GM23248 (cell line): ENCODE data around the gene VIPR2. TPM values are rescaled to one million over a fixed set of nuclear protein-coding genes. Genes with fewer than 3 reads are reported as not detected.

Experiments
- DNase-seq: peaks from one replicate; pipeline ENCODE4 v3.0.0-alpha.2; 2015
- H2AFZ ChIP-seq: fragments of 200-600 bp; sonication (generic); 2 replicates; pipeline ENCODE4 v1.6.1; 2016; ENCODE audit warnings: antibody characterized with exemption
- H3F3A ChIP-seq: fragments of 200-600 bp; sonication (generic); 2 replicates; pipeline ENCODE4 v1.6.1; 2016; ENCODE audit warnings: mild to moderate bottlenecking, antibody characterized with exemption, mixed run types; ENCODE audit not compliant: insufficient read depth
- H3K27ac ChIP-seq: fragments of 200-600 bp; sonication (generic); 2 replicates; pipeline ENCODE4 v1.5.1; 2016; ENCODE audit warnings: mild to moderate bottlenecking
- H3K27me3 ChIP-seq: fragments of 200-600 bp; sonication (generic); replicated peaks from 2 replicates; pipeline ENCODE4 v1.6.1; 2016; ENCODE audit warnings: mild to moderate bottlenecking; ENCODE audit not compliant: insufficient read depth
- H3K36me3 ChIP-seq: fragments of 200-600 bp; sonication (generic); 2 replicates; pipeline ENCODE4 v1.6.1; 2016; ENCODE audit warnings: low read depth, mild to moderate bottlenecking
- H3K4me1 ChIP-seq: fragments of 200-600 bp; sonication (generic); 2 replicates; pipeline ENCODE4 v1.6.1; 2016; ENCODE audit warnings: mild to moderate bottlenecking; ENCODE audit not compliant: insufficient read depth
- H3K4me2 ChIP-seq: fragments of 200-600 bp; sonication (generic); one replicate; pipeline ENCODE4 v1.6.1; 2016; ENCODE audit warnings: mild to moderate bottlenecking; ENCODE audit not compliant: unreplicated experiment
- H3K4me3 ChIP-seq: fragments of 200-600 bp; sonication (generic); 2 replicates; pipeline ENCODE4 v1.5.1; 2016; ENCODE audit warnings: mild to moderate bottlenecking
- H3K79me2 ChIP-seq: fragments of 200-600 bp; sonication (generic); 2 replicates; pipeline ENCODE4 v1.6.1; 2016; ENCODE audit warnings: mild to moderate bottlenecking; ENCODE audit not compliant: insufficient read depth
- H3K9ac ChIP-seq: fragments of 200-600 bp; sonication (generic); 2 replicates; pipeline ENCODE4 v1.6.1; 2016; ENCODE audit warnings: mild to moderate bottlenecking
- H3K9me2 ChIP-seq: fragments of 200-600 bp; sonication (generic); 2 replicates; pipeline ENCODE4 v1.6.1; 2016; ENCODE audit warnings: mixed run types, mild to moderate bottlenecking, moderate library complexity; ENCODE audit not compliant: insufficient read depth
- H3K9me3 ChIP-seq: fragments of 200-600 bp; sonication (generic); one replicate; pipeline ENCODE4 v1.6.1; 2017; ENCODE audit warnings: low read depth
- H4K20me1 ChIP-seq: fragments of 200-600 bp; sonication (generic); 2 replicates; pipeline ENCODE4 v1.6.0; 2016; ENCODE audit not compliant: insufficient read depth
- EZH2 ChIP-seq: fragments of 200-600 bp; sonication (generic); IDR thresholded peaks from 2 replicates; pipeline ENCODE4 v1.6.1; 2018; ENCODE audit warnings: antibody characterized with exemption, mild to moderate bottlenecking; ENCODE audit not compliant: insufficient read depth, poor library complexity, severe bottlenecking
- EZH2phosphoT487 ChIP-seq: fragments of 200-600 bp; sonication (generic); IDR thresholded peaks from 2 replicates; pipeline ENCODE4 v1.6.1; 2018; ENCODE audit warnings: antibody characterized with exemption, moderate library complexity, mild to moderate bottlenecking, low read depth; ENCODE audit not compliant: insufficient read depth
- WGBS, 2 experiments: methylation state at CpG; one replicate each; pipeline ENCODE4 v1.1.6; 2015 to 2017; ENCODE audit warnings: low lambda C conversion rate in 2 of 2, low coverage in 1 of 2; ENCODE audit errors: missing lambda C conversion rate in 2 of 2; 5-methylcytosine and 5-hydroxymethylcytosine counted together
- in situ Hi-C: fragments of 300-500 bp; cut with MboI; formaldehyde crosslinking; loops from 2 replicates; pipeline ENCODE4 v1.15.0; 2020
- polyA plus RNA-seq: library from polyadenylated mRNA; unstranded; fragments of >200 nt; fragmentation: Nextera tagmentation; extraction: Ambion mirVana; gene quantifications from 2 replicates; pipeline ENCODE4 v1.2.1, GENCODE V29; 2016
- total RNA-seq: library from RNA; depleted of rRNA; stranded (reverse); fragments of >200 nt; shearing (Covaris generic); gene quantifications from 2 replicates; pipeline ENCODE4 v1.2.3, GENCODE V29; 2014

The VIPR2 gene
- total and polyA plus RNA-seq, 2 experiments from 2014 or later: not detected

DNA sequence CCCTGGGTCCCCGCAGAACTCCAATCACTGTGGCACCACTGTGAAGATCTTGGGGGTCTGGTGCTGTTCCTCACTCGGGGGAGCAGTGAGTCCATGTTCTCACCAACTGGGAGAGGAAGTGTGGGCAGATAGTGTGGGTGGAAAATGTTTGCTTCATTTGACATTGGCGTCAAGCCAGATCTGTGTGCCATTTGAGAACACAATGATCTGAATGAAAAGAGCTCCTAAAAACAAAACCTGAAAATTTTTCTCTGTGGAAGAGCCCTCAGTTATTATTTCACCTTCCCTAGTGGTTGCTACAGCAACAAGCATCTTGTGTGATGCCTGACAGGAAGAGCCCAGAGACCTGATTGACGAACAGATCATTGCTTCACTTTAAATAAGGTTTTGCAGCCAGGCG is 125.6 kb downstream of the VIPR2 start:
- 14 to 19% methylated on average over 5 of the region's 5 CpGs for WGBS, 2 experiments
- no peak for DNase-seq

DNA sequence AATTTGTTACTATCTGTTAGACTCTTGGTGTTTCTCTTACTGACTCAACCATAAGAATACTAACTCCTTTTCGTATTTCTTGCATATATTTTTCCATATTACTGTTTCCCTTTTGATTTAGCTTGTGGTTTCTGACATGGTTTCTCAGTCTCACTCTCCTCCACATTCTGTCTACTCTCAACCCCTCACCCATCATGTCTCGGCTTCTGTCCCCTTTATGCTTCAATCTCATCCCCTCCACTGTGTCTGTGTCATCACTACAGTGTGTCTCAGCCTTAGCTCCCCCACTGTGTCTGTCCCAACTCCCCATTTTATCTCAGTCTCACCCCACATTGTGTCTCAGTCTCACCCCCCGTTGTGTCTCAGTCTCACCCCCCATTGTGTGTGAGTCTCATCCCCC is 126.9 kb downstream of the VIPR2 start:
- Histone ChIP-seq H3K4me3 (no peak overlapping the region), H3K27me3 (no peaks in the 10 kb centered on the region), H3K79me2 (no peaks in the 10 kb centered on the region), H2AFZ (no peak overlapping the region), H3K9me3 (no peaks in the 10 kb centered on the region), H3K4me2 (no peak overlapping the region), H3F3A (no peaks in the 10 kb centered on the region), H4K20me1 (no peaks in the 10 kb centered on the region), H3K9ac (no peak overlapping the region), H3K27ac (no peak overlapping the region), H3K36me3 (no peaks in the 10 kb centered on the region), H3K9me2 (no peaks in the 10 kb centered on the region), H3K4me1 (peaks cover 3% of the 10 kb centered on the region; the same call in 1 of the 2 replicates)
- in situ Hi-C loops: no loop called here
- 41 to 44% methylated on average over 3 of the region's 3 CpGs for WGBS, 2 experiments
- DNase-seq: no peak
- TF ChIP-seq EZH2phosphoT487 (no peak), EZH2 (no peak)

More for the DNA sequence above, 125.6 kb downstream of the VIPR2 start:
- H4K20me1 ChIP-seq: no peaks in the 10 kb centered on the region
- H2AFZ ChIP-seq: no peak overlapping the region
- no peak overlapping the region for H3K4me2 ChIP-seq
- H3K79me2 ChIP-seq: no peaks in the 10 kb centered on the region
- TF ChIP-seq EZH2phosphoT487 (no peak), EZH2 (no peak)
- H3K4me3 ChIP-seq: no peak overlapping the region
- H3K27ac ChIP-seq: no peak overlapping the region
- H3K9me3 ChIP-seq: no peaks in the 10 kb centered on the region
- no peaks in the 10 kb centered on the region for H3F3A ChIP-seq
- no peaks in the 10 kb centered on the region for H3K36me3 ChIP-seq
- peaks cover 3% of the 10 kb centered on the region; the same call in 1 of the 2 replicates for H3K4me1 ChIP-seq
- no peaks in the 10 kb centered on the region for H3K9me2 ChIP-seq
- H3K27me3 ChIP-seq: no peaks in the 10 kb centered on the region
- no peak overlapping the region for H3K9ac ChIP-seq
- in situ Hi-C loops: no loop called here

DNA sequence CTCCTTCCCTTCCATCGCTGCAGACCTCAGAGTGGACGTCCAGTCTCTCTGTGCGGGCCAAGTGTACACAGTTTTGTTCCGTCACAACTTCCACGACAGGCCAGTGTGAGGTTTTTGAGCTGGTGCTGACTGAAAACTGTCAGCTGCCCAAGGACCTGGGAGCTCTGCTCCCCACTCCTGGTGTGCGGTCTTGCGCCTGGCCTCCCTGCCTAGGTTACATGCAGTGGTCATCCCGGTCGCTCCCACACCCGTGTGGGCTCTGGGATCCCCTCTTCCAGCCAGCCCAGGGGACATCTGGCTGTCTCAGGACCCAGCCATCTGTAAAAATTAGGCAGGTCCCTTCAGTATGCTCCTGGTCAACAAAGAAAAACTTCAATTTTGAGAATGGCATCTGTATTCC is 127.5 kb downstream of the VIPR2 start:
- Histone ChIP-seq H3K27ac (no peak overlapping the region), H3K4me2 (no peak overlapping the region), H3K4me1 (peaks cover 3% of the 10 kb centered on the region; the same call in 1 of the 2 replicates), H3K79me2 (no peaks in the 10 kb centered on the region), H3K36me3 (no peaks in the 10 kb centered on the region), H3K9ac (no peak overlapping the region), H3K9me3 (no peaks in the 10 kb centered on the region), H3F3A (no peaks in the 10 kb centered on the region), H3K4me3 (no peak overlapping the region), H2AFZ (no peak overlapping the region), H3K27me3 (no peaks in the 10 kb centered on the region), H4K20me1 (no peaks in the 10 kb centered on the region), H3K9me2 (no peaks in the 10 kb centered on the region)
- in situ Hi-C loops: no loop called here
- no peak for TF ChIP-seq EZH2phosphoT487
- TF ChIP-seq EZH2: no peak
- 61 to 69% methylated on average over 10 of the region's 10 CpGs for WGBS, 2 experiments
- no peak for DNase-seq

- no peak for DNase-seq
These were observed 128.1 kb downstream of the VIPR2 start for GRCh38 chr7:159016591-159016990.

More at GRCh38 chr7:159016591-159016990, 128.1 kb downstream of the VIPR2 start:
- Histone ChIP-seq H2AFZ (no peak overlapping the region), H3K9me2 (no peaks in the 10 kb centered on the region), H3K27me3 (no peaks in the 10 kb centered on the region), H3K79me2 (no peaks in the 10 kb centered on the region), H3F3A (no peaks in the 10 kb centered on the region), H3K9me3 (no peaks in the 10 kb centered on the region), H3K27ac (no peak overlapping the region), H3K4me2 (no peak overlapping the region), H3K9ac (no peak overlapping the region), H3K4me3 (no peak overlapping the region), H4K20me1 (no peaks in the 10 kb centered on the region), H3K4me1 (peaks cover 3% of the 10 kb centered on the region; the same call in 1 of the 2 replicates), H3K36me3 (no peaks in the 10 kb centered on the region)
- TF ChIP-seq EZH2 (no peak), EZH2phosphoT487 (no peak)
- in situ Hi-C loops: no loop called here
- 67 to 68% methylated on average over 17 to 19 of the region's 19 CpGs for WGBS, 2 experiments
